HG03439 (cell line): ENCODE results near the gene DNAAF9.

Source experiments
- ATAC-seq: cut with Tn5 transposase; IDR thresholded peaks from one replicate; pipeline ENCODE4 v1.9.1; 2021; ENCODE audit warnings: mild to moderate bottlenecking, moderate library complexity; ENCODE audit not compliant: unreplicated experiment

DNAAF9 gene

GRCh38 chr20:3378138-3378537, 29.3 kb downstream of the DNAAF9 start:
- no peak for ATAC-seq

DNA sequence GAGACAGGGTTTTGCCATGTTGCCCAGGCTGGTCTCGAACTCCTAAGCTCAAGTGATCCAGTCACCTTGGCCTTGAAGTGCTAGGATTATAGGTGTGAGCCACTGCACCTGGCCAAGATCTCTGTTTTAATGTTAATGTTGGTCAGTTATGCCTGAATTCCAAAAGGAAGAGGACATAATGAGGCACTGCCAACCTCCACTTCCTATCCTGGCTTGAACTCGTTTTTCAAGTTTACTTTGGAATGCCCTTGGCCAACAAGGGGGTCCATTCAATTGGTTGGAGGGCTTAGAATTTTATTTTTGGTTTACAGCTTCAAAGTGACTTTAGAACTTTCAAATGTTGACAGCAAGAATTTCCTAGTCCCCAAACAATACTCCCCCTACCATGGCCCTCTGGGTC, 29.8 kb downstream of the DNAAF9 start:
- ATAC-seq = no peak

DNA sequence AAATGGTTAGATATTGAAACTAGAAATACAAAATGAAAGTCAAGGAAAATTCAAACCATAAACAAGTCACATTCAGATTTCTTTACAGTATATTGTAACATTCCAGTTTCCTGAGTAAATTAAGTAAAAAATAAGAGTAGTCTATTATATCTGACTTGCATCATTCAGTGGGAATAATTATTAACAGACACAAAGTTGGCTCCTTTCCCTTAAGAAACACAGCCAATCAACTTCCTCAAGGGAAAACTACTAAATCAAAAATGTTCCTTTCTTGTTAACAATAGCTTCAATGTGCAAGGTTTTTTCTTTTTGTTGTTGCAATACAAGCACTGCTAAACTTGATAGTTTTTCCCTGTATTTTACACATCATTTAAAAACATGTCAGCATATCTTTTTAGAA, 33.2 kb downstream of the DNAAF9 start:
- no peak for ATAC-seq

DNA sequence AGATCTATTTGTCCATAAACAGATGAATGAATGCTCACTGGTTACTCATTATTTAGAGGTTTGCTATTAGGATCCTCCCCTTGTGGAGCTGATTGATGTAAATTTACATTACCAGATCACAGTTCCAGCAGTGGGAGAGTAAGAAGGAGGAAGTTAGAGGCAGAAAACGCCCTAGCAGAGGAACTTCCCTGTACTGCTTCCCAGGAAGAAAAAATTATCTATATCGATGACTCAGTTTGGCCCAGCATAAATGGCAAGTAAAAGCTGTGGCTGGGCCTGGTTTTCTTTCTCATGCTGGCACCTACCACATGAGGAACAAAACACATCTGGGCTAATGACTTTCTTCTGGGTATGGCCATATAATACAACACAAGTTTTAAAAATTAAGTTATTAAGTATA, 35.7 kb downstream of the DNAAF9 start:
- no peak for ATAC-seq

- no peak for ATAC-seq
These were observed 40.4 kb downstream of the DNAAF9 start for GRCh38 chr20:3367089-3367488.

GRCh38 chr20:3364323-3365013, 43.0 kb downstream of the DNAAF9 start:
- ATAC-seq = no peak

DNA sequence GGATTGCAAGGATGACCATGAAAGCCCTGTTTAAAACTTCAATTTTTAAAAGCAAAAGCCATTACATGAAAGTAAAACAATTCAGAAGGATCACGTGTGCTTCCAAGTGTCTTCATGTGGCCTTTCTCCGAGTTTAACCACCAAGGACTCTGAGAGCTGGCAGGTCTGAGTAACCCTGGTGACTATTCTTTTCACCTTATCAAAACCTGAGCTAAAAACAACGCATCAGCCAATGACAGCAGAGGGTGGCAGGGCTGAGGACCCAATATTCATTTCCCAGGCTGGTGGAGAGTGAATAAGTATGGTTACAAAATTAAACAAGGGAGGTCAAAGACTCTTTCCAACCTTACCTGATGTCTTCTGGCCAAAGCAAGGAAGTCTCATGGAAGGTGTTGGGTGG, 46.7 kb downstream of the DNAAF9 start:
- no peak for ATAC-seq

GRCh38 chr20:3358676-3359340, 48.7 kb downstream of the DNAAF9 start:
- no peak for ATAC-seq
